ENCODE measurements around the gene EVC2. TPM values are rescaled to one million over a fixed set of nuclear protein-coding genes. Genes with fewer than 3 reads are reported as not detected.
"Not testable (repeated sequence)": the region's sequence is repeated elsewhere in the genome, so short reads cannot be mapped to it uniquely, and the experiment has no call there.

Gene EVC2
- total and polyA plus RNA-seq, 2 donors (not counting 1 experiment from before 2014, with no cell fraction given), result 1.4 to 16.5 TPM

DNA sequence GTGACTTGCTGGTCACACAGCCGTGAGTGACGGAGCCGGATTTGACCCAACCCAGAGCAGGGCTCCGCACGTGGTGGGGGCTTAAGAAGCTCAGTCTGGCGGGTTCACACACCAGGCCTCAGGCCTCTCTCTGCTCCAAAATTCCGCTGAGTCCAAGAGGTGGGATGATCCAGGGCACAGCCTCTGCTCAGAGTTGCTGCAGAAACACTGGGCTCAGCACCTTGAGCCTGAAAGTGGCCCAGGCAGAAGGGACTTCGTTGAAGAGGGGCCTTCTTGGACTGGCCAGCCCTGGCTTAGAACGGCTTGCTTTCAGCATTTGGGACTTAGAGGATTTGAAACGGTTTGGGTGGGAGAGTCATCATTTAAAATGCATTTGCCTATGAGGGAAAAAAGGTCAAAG is 23.8 kb upstream of the EVC2 start:
- Histone ChIP-seq H3K79me2 (ENCODE audit: control insufficient read depth, insufficient read depth, low read length) (no peaks in the 10 kb centered on the region), H3K4me3 (replicated peaks in 1 of 4; ENCODE audit: control extremely low read depth in 1 of 4, insufficient read depth in 1 of 4, low read depth in 3 of 4, low read length in 4 of 4) (no peak overlapping the region), H3K27me3 (ENCODE audit: control insufficient read depth, insufficient read depth, low read length) (no peaks in the 10 kb centered on the region), H3K36me3 (ENCODE audit: control insufficient read depth, insufficient read depth, low read length) (peaks cover 18% of the 10 kb centered on the region), H3K9me3 (ENCODE audit: control insufficient read depth, insufficient read depth, low read depth, low read length) (no peaks in the 10 kb centered on the region), H3K4me2 (ENCODE audit: extremely low read depth, insufficient read depth, low read length) (no peak overlapping the region), H3K9ac (ENCODE audit: insufficient read depth, low read length) (no peak overlapping the region), H3K4me1 (ENCODE audit: control insufficient read depth, extremely low read depth, insufficient read depth, low read length) (no peaks in the 10 kb centered on the region), H3K27ac (ENCODE audit: insufficient read depth, low read length) (no peak overlapping the region), H4K20me1 (ENCODE audit: control insufficient read depth, extremely low read depth, insufficient read depth, low read length) (no peaks in the 10 kb centered on the region), H2AFZ (ENCODE audit: low read length) (no peak overlapping the region)
- TF ChIP-seq EZH2 (IDR thresholded peaks at IDR 0.05; ENCODE audit: low read length, missing control alignments), result no peak
- TF ChIP-seq, protein P1, sequence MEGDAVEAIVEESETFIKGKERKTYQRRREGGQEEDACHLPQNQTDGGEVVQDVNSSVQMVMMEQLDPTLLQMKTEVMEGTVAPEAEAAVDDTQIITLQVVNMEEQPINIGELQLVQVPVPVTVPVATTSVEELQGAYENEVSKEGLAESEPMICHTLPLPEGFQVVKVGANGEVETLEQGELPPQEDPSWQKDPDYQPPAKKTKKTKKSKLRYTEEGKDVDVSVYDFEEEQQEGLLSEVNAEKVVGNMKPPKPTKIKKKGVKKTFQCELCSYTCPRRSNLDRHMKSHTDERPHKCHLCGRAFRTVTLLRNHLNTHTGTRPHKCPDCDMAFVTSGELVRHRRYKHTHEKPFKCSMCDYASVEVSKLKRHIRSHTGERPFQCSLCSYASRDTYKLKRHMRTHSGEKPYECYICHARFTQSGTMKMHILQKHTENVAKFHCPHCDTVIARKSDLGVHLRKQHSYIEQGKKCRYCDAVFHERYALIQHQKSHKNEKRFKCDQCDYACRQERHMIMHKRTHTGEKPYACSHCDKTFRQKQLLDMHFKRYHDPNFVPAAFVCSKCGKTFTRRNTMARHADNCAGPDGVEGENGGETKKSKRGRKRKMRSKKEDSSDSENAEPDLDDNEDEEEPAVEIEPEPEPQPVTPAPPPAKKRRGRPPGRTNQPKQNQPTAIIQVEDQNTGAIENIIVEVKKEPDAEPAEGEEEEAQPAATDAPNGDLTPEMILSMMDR (conservative IDR thresholded peaks at IDR 0.05 in 1 of 2, IDR thresholded peaks at IDR 0.05 in 1 of 2; ENCODE audit: low read depth in 1 of 2, low read length in 2 of 2), result no peak
- DNase-seq (ENCODE audit: low read depth in 2 of 2), result no peak

- H3K79me2 ChIP-seq (ENCODE audit: control insufficient read depth, insufficient read depth, low read length), result peaks cover under 1% of the 10 kb centered on the region
- H3K9ac ChIP-seq (ENCODE audit: insufficient read depth, low read length), result no peak overlapping the region
- no peaks in the 10 kb centered on the region for H3K4me1 ChIP-seq (ENCODE audit: control insufficient read depth, extremely low read depth, insufficient read depth, low read length)
- no peak for DNase-seq (ENCODE audit: low read depth in 2 of 2)
- no peak overlapping the region for H3K4me3 ChIP-seq (replicated peaks in 1 of 4; ENCODE audit: control extremely low read depth in 1 of 4, insufficient read depth in 1 of 4, low read depth in 3 of 4, low read length in 4 of 4)
- no peak overlapping the region for H3K4me2 ChIP-seq (ENCODE audit: extremely low read depth, insufficient read depth, low read length)
- no peak overlapping the region for H2AFZ ChIP-seq (ENCODE audit: low read length)
- H3K9me3 ChIP-seq (ENCODE audit: control insufficient read depth, insufficient read depth, low read depth, low read length), result no peaks in the 10 kb centered on the region
- no peaks in the 10 kb centered on the region for H3K27me3 ChIP-seq (ENCODE audit: control insufficient read depth, insufficient read depth, low read length)
- H3K27ac ChIP-seq (ENCODE audit: insufficient read depth, low read length), result no peak overlapping the region
- no peaks in the 10 kb centered on the region for H4K20me1 ChIP-seq (ENCODE audit: control insufficient read depth, extremely low read depth, insufficient read depth, low read length)
- peaks cover 18% of the 10 kb centered on the region for H3K36me3 ChIP-seq (ENCODE audit: control insufficient read depth, insufficient read depth, low read length)
- TF ChIP-seq, protein P1 (conservative IDR thresholded peaks at IDR 0.05 in 1 of 2, IDR thresholded peaks at IDR 0.05 in 1 of 2; ENCODE audit: low read depth in 1 of 2, low read length in 2 of 2), result no peak
- TF ChIP-seq EZH2 (IDR thresholded peaks at IDR 0.05; ENCODE audit: low read length, missing control alignments), result no peak
Observed at GRCh38 chr4:5730993-5731990, 22.9 kb upstream of the EVC2 start.

DNA sequence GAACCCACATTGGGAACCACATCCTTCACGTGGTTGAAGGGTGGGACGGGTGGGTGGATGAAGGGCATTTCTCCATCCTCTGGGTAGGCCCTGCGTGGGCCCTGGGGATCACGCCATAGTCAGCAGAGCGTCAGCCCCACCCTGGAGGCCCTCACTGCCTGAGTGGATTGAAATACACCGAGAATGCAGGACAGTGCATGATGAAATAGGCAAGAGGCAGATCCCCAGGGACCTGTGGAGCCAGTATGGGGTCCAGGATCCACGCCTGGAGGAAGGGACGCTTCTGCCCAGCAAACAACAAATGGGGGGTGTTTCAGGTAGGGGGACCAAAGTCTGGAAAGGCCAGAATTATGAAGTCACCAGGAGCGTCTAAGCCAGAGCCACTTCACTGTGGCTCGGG is 22.1 kb upstream of the EVC2 start:
- Histone ChIP-seq H3K27me3 (ENCODE audit: control insufficient read depth, insufficient read depth, low read length) (no peaks in the 10 kb centered on the region), H3K9ac (ENCODE audit: insufficient read depth, low read length) (no peak overlapping the region), H3K27ac (ENCODE audit: insufficient read depth, low read length) (no peak overlapping the region), H4K20me1 (ENCODE audit: control insufficient read depth, extremely low read depth, insufficient read depth, low read length) (peaks cover 1% of the 10 kb centered on the region), H3K4me2 (ENCODE audit: extremely low read depth, insufficient read depth, low read length) (no peak overlapping the region), H3K36me3 (ENCODE audit: control insufficient read depth, insufficient read depth, low read length) (peaks cover 21% of the 10 kb centered on the region), H3K79me2 (ENCODE audit: control insufficient read depth, insufficient read depth, low read length) (peaks cover 6% of the 10 kb centered on the region), H3K9me3 (ENCODE audit: control insufficient read depth, insufficient read depth, low read depth, low read length) (no peaks in the 10 kb centered on the region), H3K4me3 (replicated peaks in 1 of 4; ENCODE audit: control extremely low read depth in 1 of 4, insufficient read depth in 1 of 4, low read depth in 3 of 4, low read length in 4 of 4) (no peak overlapping the region), H2AFZ (ENCODE audit: low read length) (no peak overlapping the region), H3K4me1 (ENCODE audit: control insufficient read depth, extremely low read depth, insufficient read depth, low read length) (no peaks in the 10 kb centered on the region)
- no peak for DNase-seq (ENCODE audit: low read depth in 2 of 2)
- TF ChIP-seq, protein P1 (conservative IDR thresholded peaks at IDR 0.05 in 1 of 2, IDR thresholded peaks at IDR 0.05 in 1 of 2; ENCODE audit: low read depth in 1 of 2, low read length in 2 of 2), result no peak
- TF ChIP-seq EZH2 (IDR thresholded peaks at IDR 0.05; ENCODE audit: low read length, missing control alignments), result no peak

DNA sequence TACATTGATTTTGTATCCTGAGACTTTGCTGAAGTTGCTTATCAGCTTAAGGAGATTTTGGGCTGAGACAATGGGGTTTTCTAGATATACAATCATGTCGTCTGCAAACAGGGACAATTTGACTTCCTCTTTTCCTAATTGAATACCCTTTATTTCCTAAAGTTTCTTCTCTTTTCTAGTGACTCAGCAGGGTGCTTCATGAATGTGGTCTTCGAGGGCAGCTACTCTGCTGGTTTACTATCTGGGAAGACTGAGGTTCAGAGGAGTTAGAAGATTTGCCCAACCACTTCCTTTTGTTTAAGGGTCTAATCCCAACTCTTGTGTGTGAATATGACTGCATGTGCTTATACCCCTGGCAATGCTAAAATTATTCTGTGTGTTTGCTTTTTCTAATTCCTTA is 20.1 kb upstream of the EVC2 start:
- peaks cover 15% of the 10 kb centered on the region for H3K79me2 ChIP-seq (ENCODE audit: control insufficient read depth, insufficient read depth, low read length)

More for the DNA sequence above, 20.1 kb upstream of the EVC2 start:
- H3K4me2 ChIP-seq (ENCODE audit: extremely low read depth, insufficient read depth, low read length); H2AFZ ChIP-seq (ENCODE audit: low read length); H3K9ac ChIP-seq (ENCODE audit: insufficient read depth, low read length); H3K4me3 ChIP-seq (replicated peaks in 1 of 4; ENCODE audit: control extremely low read depth in 1 of 4, insufficient read depth in 1 of 4, low read depth in 3 of 4, low read length in 4 of 4); H3K27me3 ChIP-seq (ENCODE audit: control insufficient read depth, insufficient read depth, low read length); H4K20me1 ChIP-seq (ENCODE audit: control insufficient read depth, extremely low read depth, insufficient read depth, low read length); DNase-seq (ENCODE audit: low read depth in 2 of 2); H3K27ac ChIP-seq (ENCODE audit: insufficient read depth, low read length); H3K9me3 ChIP-seq (ENCODE audit: control insufficient read depth, insufficient read depth, low read depth, low read length); H3K4me1 ChIP-seq (ENCODE audit: control insufficient read depth, extremely low read depth, insufficient read depth, low read length): not testable (repeated sequence)
- peaks cover 17% of the 10 kb centered on the region for H3K36me3 ChIP-seq (ENCODE audit: control insufficient read depth, insufficient read depth, low read length)
